Esophagus muscularis mucosa (tissue), 4 donors: ENCODE measurements around the gene KCNMB2.

Experiments used
- CTCF ChIP-seq, 3 experiments: fragments of 200-600 bp in 2 of 3; fragments of 450-650 bp in 1 of 3; sonication (generic) in 2 of 3; IDR thresholded peaks; one replicate each; pipeline ENCODE4 v1.5.1; 2017 to 2019; ENCODE audit warnings: antibody characterized with exemption in 3 of 3, mild to moderate bottlenecking in 2 of 3, moderate library complexity in 1 of 3
- EP300 ChIP-seq: sonication (generic); formaldehyde crosslinking; IDR thresholded peaks from one replicate; pipeline ENCODE4 v1.6.1; 2017; ENCODE audit warnings: antibody characterized with exemption
- POLR2A ChIP-seq: fragments of 450-650 bp; IDR thresholded peaks from one replicate; pipeline ENCODE4 v1.6.1; 2017; ENCODE audit warnings: antibody characterized with exemption, moderate library complexity, mild to moderate bottlenecking, low read depth
- POLR2AphosphoS5 ChIP-seq, 2 donors: sonication (generic); formaldehyde crosslinking; IDR thresholded peaks; one replicate each; pipeline ENCODE4 v1.6.1; 2017; ENCODE audit warnings: antibody characterized with exemption in 2 of 2

GRCh38 chr3:178703268-178703975, 167.2 kb downstream of the KCNMB2 start:
- TF ChIP-seq CTCF (IDR thresholded peaks at IDR 0.05), result no peak
- TF ChIP-seq POLR2A, result no peak
- no peak for TF ChIP-seq POLR2AphosphoS5 (IDR thresholded peaks at IDR 0.05)
- no peak for TF ChIP-seq EP300
